GM12873 (cell line): ENCODE measurements around the gene IGF1R.

Experiments used
- CTCF ChIP-seq: IDR thresholded peaks from 2 replicates; pipeline ENCODE4 v1.5.1; 2012; ENCODE audit warnings: low read depth, mild to moderate bottlenecking, moderate library complexity, low read length, control low read depth; ENCODE audit not compliant: insufficient read depth; ENCODE audit errors: missing control alignments

The IGF1R gene

GRCh38 chr15:98711810-98712209 lies 63.5 kb downstream of the IGF1R start:
- TF ChIP-seq CTCF, result no peak

GRCh38 chr15:98712845-98713584 lies 64.7 kb downstream of the IGF1R start:
- no peak for TF ChIP-seq CTCF

GRCh38 chr15:98713585-98714001 lies 65.3 kb downstream of the IGF1R start:
- TF ChIP-seq CTCF, result no peak

GRCh38 chr15:98714922-98715321 lies 66.6 kb downstream of the IGF1R start:
- TF ChIP-seq CTCF, result no peak

- TF ChIP-seq CTCF, result no peak
Measured at GRCh38 chr15:98715401-98715800, 67.1 kb downstream of the IGF1R start.

- TF ChIP-seq CTCF, result no peak
Measured at GRCh38 chr15:98715890-98716443, 67.6 kb downstream of the IGF1R start.

GRCh38 chr15:98717371-98717770 lies 69.0 kb downstream of the IGF1R start:
- TF ChIP-seq CTCF, result no peak
